Stomach smooth muscle (tissue), 2 donors: ENCODE measurements around the gene NDFIP2.

Experiments
- H3K27ac ChIP-seq: one replicate; pipeline ENCODE4 v1.7.0; 2013; ENCODE audit warnings: mild to moderate bottlenecking, low read length, inconsistent platforms
- H3K27me3 ChIP-seq, 2 donors: one replicate each; pipeline ENCODE4 v1.7.0; 2013; ENCODE audit warnings: low read length in 2 of 2; ENCODE audit not compliant: insufficient read depth in 2 of 2, control insufficient read depth in 1 of 2
- H3K36me3 ChIP-seq, 2 donors: one replicate each; pipeline ENCODE4 v1.7.0; 2013; ENCODE audit warnings: low read length in 2 of 2; ENCODE audit not compliant: control insufficient read depth in 2 of 2, insufficient read depth in 2 of 2
- H3K4me1 ChIP-seq: one replicate; pipeline ENCODE4 v1.7.0; 2013; ENCODE audit warnings: low read length; ENCODE audit not compliant: control insufficient read depth, insufficient read depth
- H3K4me3 ChIP-seq, 2 donors: one replicate each; pipeline ENCODE4 v1.7.0; 2013; ENCODE audit warnings: low read length in 2 of 2
- H3K9ac ChIP-seq, 2 donors: one replicate each; pipeline ENCODE4 v1.7.0; 2013; ENCODE audit warnings: low read length in 2 of 2, mild to moderate bottlenecking in 1 of 2
- H3K9me3 ChIP-seq, 2 donors: one replicate each; pipeline ENCODE4 v1.7.0; 2013; ENCODE audit warnings: low read length in 2 of 2; ENCODE audit not compliant: control insufficient read depth in 2 of 2
- donor health status: healthy.
- donor health status: Pancreatic carcinoma.

NDFIP2 gene

DNA sequence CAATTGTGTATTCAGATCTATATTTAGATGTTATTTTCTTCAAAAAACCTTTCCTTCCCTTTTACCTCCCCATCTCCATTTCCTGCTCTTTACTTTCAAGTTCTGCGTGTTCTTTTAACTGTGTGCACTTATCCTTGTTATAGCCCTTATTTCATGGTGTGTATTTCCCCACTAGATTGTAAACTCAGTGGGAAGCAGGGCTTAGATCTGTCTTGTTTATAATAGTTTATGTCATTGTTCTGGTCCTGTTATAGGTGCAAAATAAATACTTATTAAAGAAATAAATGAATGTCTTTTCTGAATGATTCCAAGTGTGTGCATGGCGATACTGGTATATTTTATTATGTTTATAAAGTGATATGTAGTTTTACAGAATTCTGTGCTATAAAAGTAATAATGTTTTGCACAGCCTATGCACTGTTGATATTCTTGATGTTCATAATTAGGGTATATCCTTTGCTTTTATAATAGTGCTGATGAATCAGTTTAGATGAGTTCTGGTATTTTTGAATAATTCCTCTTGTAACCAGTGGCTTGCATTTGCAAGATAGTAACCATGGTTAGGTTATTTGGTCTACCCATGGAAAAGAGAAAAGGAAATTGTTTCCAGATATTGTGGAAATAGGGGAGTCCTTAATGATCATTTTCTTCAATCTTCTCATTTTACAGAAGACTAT lies 12.1 kb downstream of the NDFIP2 start:
- no peaks in the 10 kb centered on the region for H3K27me3 ChIP-seq
- H3K9ac ChIP-seq: no peak overlapping the region
- H3K27ac ChIP-seq: no peak overlapping the region
- H3K9me3 ChIP-seq: no peaks in the 10 kb centered on the region
- peaks cover 6% of the 10 kb centered on the region for H3K4me1 ChIP-seq
- H3K4me3 ChIP-seq: no peak overlapping the region
- H3K36me3 ChIP-seq: no peaks in the 10 kb centered on the region

DNA sequence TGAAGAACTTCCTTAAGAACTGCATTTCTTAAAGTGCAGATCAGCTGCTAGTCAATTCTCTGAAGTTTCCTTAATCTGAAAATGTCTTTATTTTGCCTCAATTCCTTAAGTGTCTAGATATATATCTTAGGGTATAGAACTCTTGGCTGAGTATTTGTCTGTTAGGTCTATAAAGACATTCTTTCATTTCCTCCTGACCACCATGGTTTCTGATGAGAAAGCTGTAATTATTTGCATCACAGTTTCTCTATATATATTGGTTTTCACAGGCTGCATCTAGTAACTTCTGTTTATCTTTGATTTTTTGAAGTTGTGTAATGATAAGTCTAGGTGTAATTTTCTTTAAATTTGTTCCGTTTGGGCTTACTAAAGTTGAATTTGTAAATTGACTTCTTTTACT lies 15.2 kb downstream of the NDFIP2 start:
- H3K27me3 ChIP-seq: no peaks in the 10 kb centered on the region
- no peaks in the 10 kb centered on the region for H3K36me3 ChIP-seq
- H3K4me3 ChIP-seq: no peak overlapping the region
- no peak overlapping the region for H3K9ac ChIP-seq
- no peak overlapping the region for H3K27ac ChIP-seq
- H3K9me3 ChIP-seq: no peaks in the 10 kb centered on the region
- H3K4me1 ChIP-seq: peaks cover 2% of the 10 kb centered on the region

- Histone ChIP-seq H3K27ac (no peak overlapping the region), H3K36me3 (no peaks in the 10 kb centered on the region), H3K9me3 (no peaks in the 10 kb centered on the region), H3K9ac (no peak overlapping the region), H3K27me3 (no peaks in the 10 kb centered on the region), H3K4me3 (no peak overlapping the region), H3K4me1 (peaks cover under 1% of the 10 kb centered on the region)
These were observed 16.1 kb downstream of the NDFIP2 start for GRCh38 chr13:79497064-79497463.

DNA sequence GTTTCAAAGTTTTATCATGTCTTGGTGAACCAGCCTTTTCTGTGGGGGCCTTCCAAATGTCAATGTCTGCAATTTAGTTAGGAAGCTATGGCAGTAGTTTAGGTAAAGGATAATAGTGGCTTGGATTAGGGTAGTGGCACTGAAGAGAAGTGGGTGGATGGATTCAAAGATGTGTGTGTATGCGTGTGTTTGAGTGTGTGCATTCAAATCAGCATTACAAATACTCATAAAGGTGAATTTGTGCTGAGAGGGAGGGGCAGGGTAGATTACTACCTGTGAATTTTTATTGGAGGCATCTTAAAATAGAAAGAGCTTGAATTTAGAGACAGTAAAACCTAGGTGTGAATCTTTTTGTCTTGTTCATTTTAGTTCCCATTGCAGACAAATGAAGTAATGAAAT lies 16.9 kb downstream of the NDFIP2 start:
- no peak overlapping the region for H3K27ac ChIP-seq
- no peaks in the 10 kb centered on the region for H3K4me1 ChIP-seq
- no peaks in the 10 kb centered on the region for H3K36me3 ChIP-seq
- no peaks in the 10 kb centered on the region for H3K9me3 ChIP-seq
- no peak overlapping the region for H3K9ac ChIP-seq
- no peaks in the 10 kb centered on the region for H3K27me3 ChIP-seq
- H3K4me3 ChIP-seq: no peak overlapping the region

GRCh38 chr13:79500829-79501228 lies 19.9 kb downstream of the NDFIP2 start:
- Histone ChIP-seq H3K9ac (no peak overlapping the region), H3K27me3 (no peaks in the 10 kb centered on the region), H3K36me3 (no peaks in the 10 kb centered on the region), H3K4me3 (no peak overlapping the region), H3K9me3 (no peaks in the 10 kb centered on the region), H3K27ac (no peak overlapping the region), H3K4me1 (no peaks in the 10 kb centered on the region)

- H3K27ac ChIP-seq: no peak overlapping the region
These were observed 20.7 kb downstream of the NDFIP2 start for GRCh38 chr13:79501538-79502232.

DNA sequence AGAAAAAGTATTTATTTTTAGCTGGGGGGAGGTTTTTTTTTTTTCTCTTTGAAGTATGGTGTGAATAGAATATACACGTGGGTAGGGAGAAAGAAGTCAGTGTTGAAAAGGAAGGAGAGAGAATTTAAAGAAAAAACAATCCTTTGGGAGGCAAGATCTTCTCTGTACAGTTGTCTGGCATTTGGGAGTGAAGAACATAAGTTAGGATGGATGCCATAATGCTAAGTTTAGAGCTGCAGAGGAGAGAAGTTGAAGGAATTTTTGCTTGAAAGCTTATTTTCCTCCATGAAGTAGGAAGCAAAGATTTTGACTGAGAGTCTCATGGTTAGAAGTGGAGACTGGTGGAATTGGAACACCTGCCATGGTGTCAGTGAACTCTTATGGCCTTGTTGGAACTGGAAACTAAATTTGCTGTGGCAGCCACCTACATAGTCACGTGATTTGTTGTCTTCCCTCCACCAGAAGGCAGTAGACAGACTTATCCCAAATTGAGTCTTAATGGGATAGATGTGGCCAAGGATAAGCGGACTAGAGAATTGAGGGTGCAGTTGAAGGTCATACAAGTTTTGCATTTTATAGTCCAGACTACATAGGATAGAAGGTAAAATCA lies 22.0 kb downstream of the NDFIP2 start:
- Histone ChIP-seq H3K9me3 (no peaks in the 10 kb centered on the region), H3K27me3 (no peaks in the 10 kb centered on the region), H3K27ac (no peak overlapping the region), H3K36me3 (no peaks in the 10 kb centered on the region), H3K4me3 (no peak overlapping the region), H3K9ac (no peak overlapping the region), H3K4me1 (no peaks in the 10 kb centered on the region)

More at GRCh38 chr13:79501538-79502232, 20.7 kb downstream of the NDFIP2 start:
- no peaks in the 10 kb centered on the region for H3K36me3 ChIP-seq
- no peaks in the 10 kb centered on the region for H3K9me3 ChIP-seq
- no peaks in the 10 kb centered on the region for H3K27me3 ChIP-seq
- no peaks in the 10 kb centered on the region for H3K4me1 ChIP-seq
- no peak overlapping the region for H3K9ac ChIP-seq
- H3K4me3 ChIP-seq: no peak overlapping the region

DNA sequence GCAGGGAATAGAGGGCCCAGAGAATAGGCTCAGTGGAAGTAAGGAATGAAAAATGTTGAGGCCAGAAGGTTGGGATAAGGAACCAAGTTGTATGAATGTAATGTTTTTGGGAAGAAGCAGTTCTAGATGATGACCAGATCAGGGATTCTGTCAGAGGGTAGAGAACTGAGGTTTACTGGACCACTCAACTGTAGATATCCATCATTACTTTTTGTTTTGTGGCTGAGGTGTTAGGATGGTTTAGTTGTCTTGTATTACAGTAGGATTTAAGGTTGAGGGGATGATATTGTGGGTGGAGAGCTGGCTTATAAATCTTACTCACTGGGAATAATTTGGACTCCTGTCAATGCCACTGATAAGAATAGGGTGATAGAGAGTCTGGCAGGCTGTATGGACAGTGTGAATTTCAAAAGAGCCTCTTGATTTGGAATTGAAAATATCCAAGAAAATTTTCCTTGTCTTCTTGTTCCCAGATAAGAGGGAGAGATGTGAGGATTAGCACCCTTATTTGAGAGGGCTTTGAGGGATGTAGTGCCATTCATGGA lies 22.6 kb downstream of the NDFIP2 start:
- Histone ChIP-seq H3K9me3 (no peaks in the 10 kb centered on the region), H3K4me1 (no peaks in the 10 kb centered on the region), H3K9ac (no peak overlapping the region), H3K4me3 (no peak overlapping the region), H3K27ac (no peak overlapping the region), H3K36me3 (no peaks in the 10 kb centered on the region), H3K27me3 (no peaks in the 10 kb centered on the region)

GRCh38 chr13:79508224-79508961 lies 27.4 kb downstream of the NDFIP2 start:
- H3K9me3 ChIP-seq: no peaks in the 10 kb centered on the region
- no peak overlapping the region for H3K4me3 ChIP-seq
- no peak overlapping the region for H3K27ac ChIP-seq

DNA sequence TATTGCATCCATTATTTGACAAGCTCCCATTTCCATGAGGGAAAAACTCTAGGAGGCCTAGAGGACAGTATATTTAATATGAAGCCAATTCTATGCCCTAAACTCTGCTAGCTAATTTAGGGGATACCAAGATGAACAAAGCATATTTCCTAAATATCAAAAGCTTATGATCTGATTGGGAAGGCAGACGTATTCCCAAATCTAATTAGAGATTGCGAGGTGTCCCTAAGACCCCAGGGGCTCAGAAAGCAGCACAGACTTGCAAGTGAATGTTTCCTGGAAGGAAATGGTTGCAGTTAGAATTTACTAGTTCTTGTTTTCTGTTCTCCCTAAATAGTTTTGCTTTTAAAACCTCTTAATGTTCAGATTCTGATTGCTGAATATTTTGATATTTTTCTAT lies 30.7 kb downstream of the NDFIP2 start:
- H3K27ac ChIP-seq: no peak overlapping the region
- no peaks in the 10 kb centered on the region for H3K4me1 ChIP-seq
- no peaks in the 10 kb centered on the region for H3K9me3 ChIP-seq

More at GRCh38 chr13:79508224-79508961, 27.4 kb downstream of the NDFIP2 start:
- no peaks in the 10 kb centered on the region for H3K27me3 ChIP-seq
- H3K4me1 ChIP-seq: no peaks in the 10 kb centered on the region
- no peaks in the 10 kb centered on the region for H3K36me3 ChIP-seq
- H3K9ac ChIP-seq: no peak overlapping the region

More for the DNA sequence above, 30.7 kb downstream of the NDFIP2 start:
- no peak overlapping the region for H3K9ac ChIP-seq
- H3K4me3 ChIP-seq: no peak overlapping the region
- H3K27me3 ChIP-seq: no peaks in the 10 kb centered on the region
- no peaks in the 10 kb centered on the region for H3K36me3 ChIP-seq
